ENCODE measurements around the gene PTAFR.
A peak's percentile ranks its signal among the peaks of the same experiment; 100 is the strongest.
"Not testable (repeated sequence)": the region's sequence is repeated elsewhere in the genome, so short reads cannot be mapped to it uniquely, and the experiment has no call there.

PTAFR gene

DNA sequence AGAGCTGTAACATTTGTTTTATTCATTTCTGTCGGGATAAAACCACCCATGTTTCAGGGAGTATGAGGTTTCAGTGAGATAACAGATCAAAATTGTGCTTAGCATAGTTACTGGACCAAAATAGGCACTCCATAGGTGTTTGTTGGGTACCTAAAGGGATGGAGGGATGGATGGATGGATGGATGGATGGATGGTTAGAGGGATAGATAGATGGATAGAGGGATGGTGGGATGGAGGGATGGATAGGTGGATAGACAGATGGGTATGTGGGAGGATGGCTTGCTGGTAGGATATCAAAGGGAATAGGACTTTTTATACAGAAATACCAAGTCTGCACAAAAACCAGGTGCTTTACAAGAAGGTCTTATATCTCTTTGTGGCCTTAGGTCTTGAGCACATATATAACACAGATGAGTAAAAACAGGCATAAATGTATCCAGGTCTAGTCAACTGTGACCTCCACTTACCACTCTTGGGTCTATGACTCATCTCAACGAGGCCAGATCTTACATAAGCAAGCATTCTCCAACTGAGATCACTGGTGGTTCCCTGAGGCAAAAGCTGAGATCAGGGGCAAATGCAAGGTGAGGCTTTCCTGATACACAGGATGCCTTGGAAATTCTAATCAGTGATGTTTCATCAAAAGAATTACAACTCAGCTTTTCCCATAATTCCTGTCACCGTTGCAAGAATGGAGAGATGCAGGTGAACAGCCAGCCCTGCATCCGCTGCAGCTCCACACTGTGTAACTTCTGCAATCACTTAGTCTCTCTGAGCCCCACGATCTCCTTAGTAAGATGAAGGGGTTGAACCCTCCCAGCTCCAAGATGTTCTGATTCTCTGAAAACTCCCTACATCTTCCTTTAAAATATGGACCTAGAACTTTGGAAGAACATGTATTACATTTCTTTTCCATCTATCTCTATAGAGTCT is 32.0 kb downstream of the PTAFR start:
- DNase-seq (ENCODE audit: low read depth in 3 of 3), result peak; percentile 11 to 27 (median 20)

DNA sequence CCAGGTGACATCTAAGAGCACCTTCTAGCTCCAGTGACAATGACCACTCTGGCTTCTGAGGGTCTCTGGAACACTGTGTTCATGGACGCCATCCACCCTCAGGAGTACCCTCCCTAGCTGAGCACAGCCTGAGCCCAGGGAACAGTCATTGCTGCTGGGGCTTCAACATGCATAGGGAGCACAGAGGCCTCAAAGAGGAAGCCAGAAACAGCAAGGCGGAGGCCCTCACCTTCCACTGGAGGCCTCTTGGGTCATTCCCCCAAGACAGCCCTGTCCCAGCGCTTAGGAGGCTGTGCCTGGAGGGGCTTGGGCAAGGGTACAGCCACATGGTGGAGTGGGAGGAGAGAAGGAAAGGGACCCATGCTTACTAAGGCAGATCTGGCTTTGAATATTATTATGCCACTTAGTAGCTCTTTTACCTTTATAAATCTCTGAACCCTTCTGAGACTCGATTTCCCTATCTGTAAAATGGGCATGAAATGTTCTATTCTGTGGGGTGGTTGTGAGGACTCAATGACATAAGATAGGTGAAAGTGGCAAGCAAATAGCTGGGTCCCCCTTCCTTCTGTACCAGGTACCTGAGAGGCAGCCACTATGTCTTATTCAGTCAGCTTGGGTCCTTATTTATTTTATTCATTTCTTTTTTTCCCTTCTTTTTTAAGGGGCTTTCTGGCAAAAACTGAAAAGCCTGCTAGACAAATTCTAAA is 32.8 kb downstream of the PTAFR start:
- DNase-seq (ENCODE audit: low read depth in 3 of 3), result no peak

DNA sequence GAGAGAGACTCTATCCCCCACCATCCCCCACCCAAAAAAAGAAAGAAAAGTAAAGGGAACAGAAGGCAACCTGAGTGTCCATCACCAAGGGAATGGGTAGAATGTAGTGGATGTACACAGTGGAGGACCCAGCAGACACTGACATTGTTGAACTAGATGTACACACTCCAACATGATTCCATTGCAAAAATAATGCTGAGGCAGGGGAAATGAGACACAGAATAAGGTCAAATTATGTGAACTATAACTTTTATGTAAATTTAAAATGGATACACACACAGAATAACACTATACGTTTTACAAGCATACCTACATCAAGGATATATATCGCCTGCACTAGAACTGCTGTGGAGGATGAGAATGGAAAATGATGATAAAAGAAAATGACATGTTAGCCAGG is 34.8 kb downstream of the PTAFR start:
- no peak for DNase-seq (ENCODE audit: low read depth in 3 of 3)

DNA sequence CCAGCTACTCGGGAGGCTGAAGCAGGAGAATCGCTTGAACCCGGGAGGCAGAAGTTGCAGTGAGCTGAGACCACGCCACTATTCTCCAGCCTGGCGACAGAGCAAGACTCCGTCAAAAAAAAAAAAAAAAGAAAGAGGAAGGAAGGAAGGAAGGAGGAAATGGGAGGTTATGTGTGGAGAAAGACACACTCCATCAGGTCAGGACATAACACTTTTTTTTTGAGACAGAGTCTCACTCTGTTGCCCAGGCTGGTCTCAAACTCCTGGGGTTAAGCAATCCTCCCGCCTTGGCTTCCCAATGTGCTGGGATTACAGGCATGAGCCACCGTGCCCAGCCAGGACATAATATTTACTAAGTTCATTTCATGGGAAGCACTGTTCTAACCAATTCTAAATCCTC is 36.6 kb downstream of the PTAFR start:
- DNase-seq (ENCODE audit: low read depth in 3 of 3), result not testable (repeated sequence)

GRCh38 chr1:28139025-28139712 is 37.3 kb downstream of the PTAFR start:
- no peak for DNase-seq (ENCODE audit: low read depth in 3 of 3)

DNA sequence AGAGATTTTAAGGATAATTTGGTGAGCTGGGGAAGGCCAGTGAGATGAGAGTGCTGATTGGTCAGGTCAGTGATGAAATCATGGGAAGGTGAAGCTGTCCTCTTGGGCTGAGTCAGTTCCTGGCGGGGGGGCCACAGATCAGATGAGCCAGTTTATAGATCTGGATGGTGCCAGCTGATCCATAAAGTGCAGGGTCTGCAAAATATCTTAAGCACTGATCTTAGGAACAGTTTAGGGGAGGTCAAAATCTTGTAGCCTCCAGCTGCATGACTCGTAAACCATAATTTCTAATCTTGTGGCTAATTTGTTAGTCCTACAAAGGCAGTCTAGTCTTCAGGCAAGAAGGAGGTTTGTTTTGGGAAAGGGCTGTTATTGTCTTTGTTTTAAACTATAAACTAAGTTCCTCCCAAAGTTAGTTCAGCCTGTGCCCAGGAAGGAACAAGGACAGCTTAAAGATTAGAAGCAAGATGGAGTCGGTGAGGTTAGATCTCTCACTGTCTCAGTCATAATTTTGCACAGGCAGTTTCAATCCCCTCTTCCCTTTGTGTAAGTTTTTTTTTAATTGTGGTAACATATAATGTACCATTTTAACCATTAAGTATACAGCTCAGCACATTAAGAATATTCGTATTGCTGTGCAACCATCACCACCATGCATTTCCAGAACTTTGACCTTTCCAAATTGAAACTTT is 39.4 kb downstream of the PTAFR start:
- DNase-seq (ENCODE audit: low read depth in 3 of 3), result no peak

GRCh38 chr1:28136169-28136921 is 40.1 kb downstream of the PTAFR start:
- no peak for DNase-seq (ENCODE audit: low read depth in 3 of 3)

DNA sequence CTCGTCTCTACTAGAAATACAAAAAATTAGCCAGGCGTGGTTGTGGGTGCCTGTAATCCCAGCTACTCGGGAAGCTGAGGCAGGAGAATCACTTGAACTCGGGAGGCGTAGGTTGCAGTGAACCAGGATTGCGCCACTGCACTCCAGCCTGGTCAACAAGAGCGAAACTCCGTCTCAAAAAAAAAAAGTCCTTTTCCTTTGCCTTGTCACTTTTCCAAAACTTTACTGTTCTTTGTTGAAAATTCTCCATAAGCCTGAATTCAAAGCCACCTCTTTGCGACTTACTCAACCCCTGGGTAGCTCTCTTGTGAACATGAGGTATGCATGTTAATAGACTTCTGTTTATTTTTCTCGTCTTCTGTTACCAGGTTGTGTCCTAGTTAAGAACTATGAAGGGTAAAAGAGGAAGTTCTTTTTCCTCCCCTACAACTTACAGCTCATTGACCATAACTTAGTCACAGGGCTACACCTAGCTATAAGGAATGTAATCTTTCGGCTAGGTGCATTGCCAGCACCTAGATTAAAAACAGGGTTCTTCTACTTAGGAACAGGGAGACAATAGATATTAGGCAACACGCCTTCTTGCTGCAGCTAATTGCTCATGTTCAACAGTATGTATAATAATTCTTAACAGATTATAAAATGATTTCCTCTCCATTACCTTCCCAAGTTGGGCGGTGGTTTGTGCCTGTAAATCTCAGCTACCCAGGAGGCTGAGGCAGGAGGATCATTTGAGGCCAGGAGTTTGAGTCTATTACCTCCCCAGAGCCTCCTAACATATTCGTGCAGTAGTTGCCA is 40.9 kb downstream of the PTAFR start:
- DNase-seq (ENCODE audit: low read depth in 3 of 3), result no peak

DNA sequence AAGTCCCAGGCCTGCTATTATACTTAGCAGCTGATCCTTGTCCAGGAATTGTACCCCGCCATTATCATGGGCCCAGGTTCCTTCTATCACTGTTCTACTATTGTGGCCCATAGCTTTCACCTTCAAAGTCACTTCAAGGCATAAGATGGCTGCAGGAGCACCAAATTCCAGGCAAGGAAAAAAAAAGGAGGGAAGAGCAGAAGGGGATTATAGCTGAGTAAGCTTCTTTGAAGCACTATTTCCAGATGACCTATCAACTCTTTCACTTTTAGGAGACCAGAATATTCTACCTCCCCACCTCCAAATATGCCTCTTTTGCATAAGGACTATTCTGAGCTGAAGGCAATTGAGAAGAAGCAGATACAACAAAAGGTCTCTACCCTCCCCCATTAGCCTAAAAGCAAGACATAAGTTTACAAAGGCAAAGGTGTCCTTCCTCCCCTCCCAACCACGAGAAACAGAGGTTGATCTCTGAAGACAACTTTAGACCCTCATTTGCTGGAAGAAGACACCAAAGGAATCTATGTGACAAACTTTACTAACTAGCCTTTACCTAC is 41.8 kb downstream of the PTAFR start:
- no peak for DNase-seq (ENCODE audit: low read depth in 3 of 3)

GRCh38 chr1:28132171-28133167 is 44.0 kb downstream of the PTAFR start:
- DNase-seq (ENCODE audit: low read depth in 3 of 3), result no peak

- DNase-seq (ENCODE audit: low read depth in 3 of 3), result no peak
Observed at GRCh38 chr1:28130901-28131300, 45.6 kb downstream of the PTAFR start.

DNA sequence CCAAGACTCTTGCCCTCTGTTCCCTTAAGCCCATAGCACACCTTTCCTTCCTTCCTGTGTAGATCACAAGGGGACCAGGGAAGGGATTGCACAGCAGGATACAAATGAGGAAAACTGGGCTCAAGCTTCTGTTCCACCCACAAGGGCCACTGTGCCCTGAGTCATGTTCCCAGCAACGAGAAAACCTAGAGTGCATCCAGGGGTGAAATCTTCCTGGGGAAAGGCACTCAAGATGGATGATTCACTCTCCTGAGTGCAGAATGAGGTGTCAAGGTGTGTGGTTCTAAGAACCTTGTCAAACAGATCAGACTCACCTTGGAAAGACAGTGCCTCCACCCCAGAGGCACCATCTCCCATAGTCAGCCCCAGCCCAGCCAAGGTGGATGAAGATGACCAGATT is 47.3 kb downstream of the PTAFR start:
- DNase-seq (ENCODE audit: low read depth in 3 of 3), result no peak

DNA sequence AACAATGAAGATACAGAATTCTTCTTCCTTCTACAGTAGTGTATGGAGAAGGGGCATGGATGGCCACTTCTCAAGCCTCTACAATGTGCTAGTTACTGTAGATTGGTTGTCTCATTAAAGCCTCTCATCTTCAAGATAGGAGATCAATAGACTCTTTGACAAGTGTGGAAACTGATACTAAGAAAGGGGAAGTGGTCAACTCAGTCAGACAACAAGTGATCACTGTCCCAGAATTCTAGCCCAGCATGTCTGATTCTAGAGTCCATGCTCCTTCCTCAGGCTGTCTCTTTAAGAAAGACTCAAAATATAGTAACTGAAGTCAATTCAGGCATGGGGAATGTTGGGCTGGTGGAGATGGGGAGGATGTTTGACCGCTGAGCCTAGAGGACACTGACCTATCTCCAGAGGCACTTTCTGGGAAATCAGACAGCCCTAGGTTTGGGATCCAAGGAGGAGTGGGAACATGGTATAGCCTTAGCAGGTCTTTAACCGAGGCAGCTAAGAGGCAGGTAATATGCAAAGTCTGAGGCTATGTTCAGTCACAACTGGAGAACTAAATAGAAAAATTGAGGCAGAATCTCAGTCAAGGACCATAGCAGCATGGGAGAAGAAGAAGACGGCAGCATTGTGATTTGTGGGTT is 48.8 kb downstream of the PTAFR start:
- no peak for DNase-seq (ENCODE audit: low read depth in 3 of 3)

- no peak for DNase-seq (ENCODE audit: low read depth in 3 of 3)
Observed at GRCh38 chr1:28126783-28127490, 49.6 kb downstream of the PTAFR start.

DNA sequence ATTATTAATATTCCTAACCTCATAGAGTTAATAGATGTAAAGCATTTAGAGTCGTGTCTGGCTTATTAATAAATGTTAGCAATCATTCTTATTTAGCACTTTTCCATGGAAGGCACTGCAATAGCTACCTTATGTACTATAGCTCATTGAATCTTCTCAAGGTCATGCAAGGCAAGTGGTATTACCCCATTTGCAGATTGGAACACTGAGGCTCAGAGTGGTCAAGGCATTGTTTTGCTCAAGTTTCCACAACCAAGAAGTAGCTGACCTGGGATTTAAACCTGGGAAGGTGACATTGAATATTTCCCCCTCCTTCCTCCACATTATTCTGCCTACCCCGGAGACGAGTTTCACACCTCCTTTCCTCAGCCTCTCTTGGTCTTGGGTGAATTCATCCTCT is 50.3 kb downstream of the PTAFR start:
- DNase-seq (ENCODE audit: low read depth in 3 of 3), result no peak

DNA sequence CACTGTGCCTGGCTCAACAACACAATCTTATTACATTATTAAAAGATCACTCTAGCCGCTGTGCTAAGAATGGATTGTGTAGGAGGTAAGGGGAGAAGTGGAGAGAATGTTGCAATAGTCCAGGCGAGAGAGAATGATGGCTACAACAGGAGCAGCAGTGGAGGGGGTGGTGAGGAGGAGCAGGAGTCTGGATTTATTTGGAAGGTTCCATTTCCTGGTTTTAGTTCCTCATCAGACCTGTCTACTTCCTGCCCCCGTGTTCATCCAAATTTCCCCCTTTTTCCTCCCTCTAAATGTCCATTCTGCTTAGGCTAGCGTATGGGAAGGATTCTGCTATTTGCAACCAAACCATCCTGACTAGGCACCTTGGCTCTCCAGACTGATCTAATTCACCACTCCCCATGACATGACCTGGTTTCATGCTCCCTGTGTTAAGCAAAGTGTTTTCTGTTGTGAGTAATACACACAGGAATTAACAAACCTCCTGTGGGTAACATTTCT is 53.0 kb downstream of the PTAFR start:
- no peak for DNase-seq (ENCODE audit: low read depth in 3 of 3)

DNA sequence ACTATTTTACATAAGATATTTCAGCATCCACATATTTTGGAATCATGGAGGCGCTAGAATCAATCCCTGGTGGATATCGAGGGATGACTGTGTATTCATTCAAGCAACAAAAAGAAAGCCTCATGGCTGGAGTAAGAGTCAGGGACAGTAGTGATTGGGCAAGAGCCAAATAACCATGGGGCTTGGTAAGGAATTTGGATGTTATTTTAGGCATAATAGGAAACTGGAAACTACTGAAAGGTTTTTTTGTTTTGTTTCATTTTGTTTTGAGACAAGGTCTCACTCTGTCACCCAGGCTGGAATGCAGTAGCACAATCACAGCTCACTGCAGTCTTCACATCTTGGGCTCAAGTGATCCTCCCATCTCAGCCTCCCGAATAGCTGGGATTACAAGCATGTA is 54.3 kb downstream of the PTAFR start:
- no peak for DNase-seq (ENCODE audit: low read depth in 3 of 3)
